Type B pancreatic cell (in vitro differentiated cells): Measurements from ENCODE around the gene PLA2G7. TPM values are rescaled to one million over a fixed set of nuclear protein-coding genes. Genes with fewer than 3 reads are reported as not detected.
A peak's percentile ranks its signal among the peaks of the same experiment; 100 is the strongest.

ENCODE experiments used
- DNase-seq: peaks from one replicate; pipeline ENCODE4 v3.0.0; 2021; ENCODE audit warnings: mixed read lengths; ENCODE audit not compliant: unreplicated experiment; ENCODE audit errors: extremely low spot score
- H3K27ac Mint-ChIP-seq: 2 replicates; pipeline ENCODE4 v1.8.0; 2021; ENCODE audit warnings: mild to moderate bottlenecking, mixed read lengths
- H3K27me3 Mint-ChIP-seq: 2 replicates; pipeline ENCODE4 v1.8.0; 2021; ENCODE audit warnings: mixed read lengths
- H3K36me3 Mint-ChIP-seq: 2 replicates; pipeline ENCODE4 v1.8.0; 2021; ENCODE audit warnings: mixed read lengths
- H3K4me1 Mint-ChIP-seq: one replicate; pipeline ENCODE4 v1.8.0; 2021; ENCODE audit warnings: mixed read lengths; ENCODE audit not compliant: unreplicated experiment
- H3K4me3 Mint-ChIP-seq: 2 replicates; pipeline ENCODE4 v1.8.0; 2021; ENCODE audit warnings: mild to moderate bottlenecking, mixed read lengths
- H3K9me3 Mint-ChIP-seq: 2 replicates; pipeline ENCODE4 v1.8.0; 2021; ENCODE audit warnings: mixed read lengths
- CTCF ChIP-seq: fragments of 200-600 bp; sonication (generic); conservative IDR thresholded peaks from 2 replicates; pipeline ENCODE4 v1.5.0; 2021; ENCODE audit warnings: antibody characterized with exemption, mild to moderate bottlenecking
- total RNA-seq: library from RNA; stranded (reverse); gene quantifications from 2 replicates; pipeline ENCODE4 v1.2.1, GENCODE V29; 2021; ENCODE audit warnings: low replicate concordance

PLA2G7 gene
- total RNA-seq, 1 donor from 2014 or later: 1.2 TPM

GRCh38 chr6:46741482-46741881 is 6.3 kb upstream of the PLA2G7 start:
- no peaks in the 10 kb centered on the region for H3K36me3 Mint-ChIP-seq
- no peak overlapping the region for H3K27ac Mint-ChIP-seq
- no peaks in the 10 kb centered on the region for H3K4me1 Mint-ChIP-seq
- no peak overlapping the region for H3K4me3 Mint-ChIP-seq
- no peak for DNase-seq
- H3K9me3 Mint-ChIP-seq: no peaks in the 10 kb centered on the region
- peaks cover 34% of the 10 kb centered on the region for H3K27me3 Mint-ChIP-seq
- TF ChIP-seq CTCF: no peak

- H3K9me3 Mint-ChIP-seq: no peaks in the 10 kb centered on the region
- no peak for DNase-seq
- TF ChIP-seq CTCF: no peak
- peaks cover 61% of the 10 kb centered on the region for H3K27me3 Mint-ChIP-seq
- no peak overlapping the region for H3K27ac Mint-ChIP-seq
- no peaks in the 10 kb centered on the region for H3K36me3 Mint-ChIP-seq
- H3K4me3 Mint-ChIP-seq: no peak overlapping the region
- no peaks in the 10 kb centered on the region for H3K4me1 Mint-ChIP-seq
Measured at GRCh38 chr6:46736906-46737305, 1.7 kb upstream of the PLA2G7 start.

GRCh38 chr6:46735720-46736031 is 501 bp upstream of the PLA2G7 start:
- peak overlapping the region; percentile 33 for H3K27ac Mint-ChIP-seq
- no peaks in the 10 kb centered on the region for H3K4me1 Mint-ChIP-seq
- peak overlapping the region; percentile 88 for H3K4me3 Mint-ChIP-seq
- DNase-seq: no peak
- peaks cover 64% of the 10 kb centered on the region for H3K27me3 Mint-ChIP-seq
- no peaks in the 10 kb centered on the region for H3K36me3 Mint-ChIP-seq
- TF ChIP-seq CTCF: no peak
- no peaks in the 10 kb centered on the region for H3K9me3 Mint-ChIP-seq

- H3K27me3 Mint-ChIP-seq: peaks cover 62% of the 10 kb centered on the region
Measured at GRCh38 chr6:46733341-46733801, 1.8 kb downstream of the PLA2G7 start.

GRCh38 chr6:46730921-46731461 is 4.2 kb downstream of the PLA2G7 start:
- Mint-ChIP-seq H3K27ac (no peak overlapping the region), H3K4me1 (no peaks in the 10 kb centered on the region), H3K4me3 (no peak overlapping the region), H3K27me3 (peaks cover 44% of the 10 kb centered on the region), H3K36me3 (no peaks in the 10 kb centered on the region), H3K9me3 (no peaks in the 10 kb centered on the region)
- TF ChIP-seq CTCF: no peak
- DNase-seq: no peak

More at GRCh38 chr6:46733341-46733801, 1.8 kb downstream of the PLA2G7 start:
- no peak for DNase-seq
- Mint-ChIP-seq H3K9me3 (no peaks in the 10 kb centered on the region), H3K27ac (peak overlapping the region; percentile 80), H3K4me3 (peak overlapping the region; percentile 85), H3K36me3 (no peaks in the 10 kb centered on the region), H3K4me1 (no peaks in the 10 kb centered on the region)
- TF ChIP-seq CTCF: no peak

GRCh38 chr6:46729787-46730326 is 5.3 kb downstream of the PLA2G7 start:
- Mint-ChIP-seq H3K27ac (no peak overlapping the region), H3K36me3 (no peaks in the 10 kb centered on the region), H3K27me3 (peaks cover 38% of the 10 kb centered on the region), H3K9me3 (no peaks in the 10 kb centered on the region), H3K4me3 (no peak overlapping the region), H3K4me1 (no peaks in the 10 kb centered on the region)
- no peak for DNase-seq
- no peak for TF ChIP-seq CTCF
